Eye (tissue), 1 donor: ENCODE data around the gene HYOU1.
"Not testable (repeated sequence)": the region's sequence is repeated elsewhere in the genome, so short reads cannot be mapped to it uniquely, and the experiment has no call there.

Experiments
- DNase-seq: peaks from one replicate; pipeline ENCODE4 v3.0.0-alpha.2; 2015

The HYOU1 gene

DNA sequence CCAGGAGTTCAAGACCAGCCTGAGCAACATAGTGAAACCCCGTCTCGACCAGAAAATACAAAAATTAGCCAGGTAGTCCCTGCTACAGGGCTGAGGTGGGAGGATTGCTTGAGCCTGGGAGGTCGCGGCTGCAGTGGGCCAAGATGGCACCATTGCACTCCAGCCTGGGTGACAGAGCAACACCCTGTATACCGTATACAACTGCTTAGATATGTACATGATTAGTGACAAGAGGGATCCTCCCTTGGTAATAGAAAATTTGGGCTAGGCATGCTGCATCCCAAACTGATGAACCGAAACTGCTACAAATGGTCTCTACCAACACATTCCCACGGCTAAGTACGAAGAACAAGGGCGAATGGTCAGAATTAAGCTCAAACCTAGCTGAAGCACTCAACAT is 14.1 kb downstream of the HYOU1 start:
- no peak for DNase-seq

DNA sequence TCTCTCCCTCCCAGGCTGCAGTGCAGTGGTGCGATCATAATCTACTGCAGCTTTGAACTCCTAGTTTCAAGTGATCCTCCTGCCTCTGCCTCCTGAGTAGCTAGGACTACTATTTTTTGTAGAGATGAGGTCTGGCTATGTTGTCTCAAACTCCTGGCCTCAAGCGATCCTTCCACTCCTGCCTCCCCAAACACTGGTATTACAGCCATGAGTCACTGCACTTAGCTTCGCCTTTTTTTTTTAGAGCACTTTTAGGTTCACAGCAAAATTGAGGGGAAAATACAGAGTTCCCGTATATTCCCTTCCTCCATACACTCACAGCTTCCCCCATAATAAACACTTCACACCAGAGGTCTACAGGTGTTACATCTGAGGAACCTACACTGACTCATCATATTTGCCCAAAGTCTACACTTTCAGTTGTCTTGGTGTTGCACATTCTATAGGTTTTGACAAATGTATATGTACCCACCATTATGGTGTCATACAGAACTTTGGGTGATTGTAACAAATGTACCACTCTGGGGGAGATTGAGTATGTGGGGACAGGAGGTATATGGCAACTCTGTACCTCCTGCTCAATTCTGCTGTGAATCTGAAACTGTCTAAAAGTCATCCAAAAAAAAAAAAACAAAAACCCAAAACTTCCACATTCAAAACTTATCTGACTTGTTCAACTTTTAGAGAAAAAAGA is 15.0 kb downstream of the HYOU1 start:
- no peak for DNase-seq

DNA sequence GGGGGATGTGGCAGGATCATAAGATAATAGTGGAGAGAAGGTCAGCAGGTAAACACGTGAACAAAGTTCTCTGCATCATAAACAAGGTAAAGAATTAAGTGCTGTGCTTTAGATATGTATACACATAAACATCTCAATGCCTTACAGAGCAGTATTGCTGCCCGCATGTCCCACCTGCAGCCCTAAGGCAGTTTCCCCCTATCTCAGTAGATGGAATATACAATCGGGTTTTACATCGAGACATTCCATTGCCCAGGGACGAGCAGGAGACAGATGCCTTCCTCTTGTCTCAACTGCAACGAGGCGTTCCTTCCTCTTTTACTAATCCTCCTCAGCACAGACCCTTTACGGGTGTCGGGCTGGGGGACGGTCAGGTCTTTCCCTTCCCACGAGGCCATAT is 17.5 kb downstream of the HYOU1 start:
- DNase-seq = not testable (repeated sequence)

DNA sequence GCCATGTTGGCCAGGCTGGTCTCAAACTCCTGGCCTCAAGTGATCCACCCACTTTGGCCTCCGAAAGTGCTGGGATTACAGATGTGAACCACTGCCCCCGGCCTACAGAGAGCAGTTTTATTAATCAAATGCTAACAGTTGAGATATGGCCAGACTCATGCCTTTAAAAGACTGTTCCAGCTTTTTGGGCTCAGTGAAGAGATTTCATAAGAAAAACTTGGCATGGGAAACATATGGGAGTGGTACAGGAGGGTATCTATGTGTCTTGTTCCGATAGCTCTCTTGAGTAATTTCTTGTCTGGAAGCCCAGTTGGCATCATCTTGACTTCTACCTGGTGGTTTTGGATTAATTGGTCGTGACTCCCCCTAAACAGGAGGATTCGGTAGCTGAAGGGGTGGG is 18.1 kb downstream of the HYOU1 start:
- DNase-seq = no peak

DNA sequence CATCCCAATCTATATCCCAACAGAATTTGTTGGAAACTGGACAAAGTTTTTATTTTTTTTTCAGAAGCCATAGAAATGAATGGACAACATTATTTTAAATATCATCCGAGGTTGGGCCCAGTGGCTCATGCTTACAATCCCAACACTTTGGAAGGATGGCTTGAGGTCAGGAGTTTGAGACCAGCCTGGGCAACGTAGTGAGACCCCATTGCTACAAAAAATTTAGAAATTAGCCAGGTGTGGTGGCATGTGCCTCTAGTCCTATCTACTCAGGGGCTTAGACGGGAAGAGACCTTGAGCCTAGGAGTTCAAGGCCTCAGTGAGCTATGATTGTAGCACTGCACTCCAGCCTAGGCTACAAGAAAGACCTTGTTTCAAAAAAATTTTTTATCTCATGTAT is 22.2 kb downstream of the HYOU1 start:
- DNase-seq = no peak

DNA sequence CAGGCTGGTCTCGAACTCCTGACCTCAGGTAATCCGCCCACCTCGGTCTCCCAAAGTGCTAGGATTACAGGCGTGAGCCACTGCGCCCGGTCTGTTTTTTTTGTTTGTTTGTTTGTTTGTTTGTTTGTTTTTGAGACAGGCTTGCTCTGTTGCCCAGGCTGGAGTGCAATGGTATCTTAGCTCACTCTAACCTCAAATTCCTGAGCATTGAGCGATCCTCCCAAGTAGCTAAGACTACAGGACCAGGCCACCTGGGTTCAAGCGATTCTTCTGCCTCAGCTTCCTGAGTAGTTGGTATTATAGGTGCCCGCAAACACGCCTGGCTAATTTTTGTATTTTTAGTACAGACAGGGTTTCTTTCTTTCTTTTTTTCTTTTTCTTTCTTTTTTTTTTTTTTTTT is 23.6 kb downstream of the HYOU1 start:
- DNase-seq = not testable (repeated sequence)

DNA sequence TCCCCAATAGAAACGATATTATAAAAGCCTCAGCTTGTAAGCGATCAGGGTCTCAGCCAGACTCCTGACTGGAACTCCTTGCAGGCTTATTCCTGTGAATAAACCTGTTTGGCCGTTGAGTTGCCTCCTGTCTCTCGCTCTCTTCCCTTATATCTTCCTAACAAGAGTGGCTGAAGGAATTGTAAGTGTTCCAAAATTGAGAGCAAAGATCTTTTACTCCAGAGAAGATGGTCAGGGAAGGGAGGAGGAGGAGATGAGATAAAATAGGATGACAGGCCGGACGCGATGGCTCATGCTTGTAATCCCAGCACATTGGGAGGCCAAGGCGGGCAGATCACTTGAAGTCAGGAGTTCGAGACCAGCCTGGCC is 25.1 kb downstream of the HYOU1 start:
- DNase-seq = no peak

DNA sequence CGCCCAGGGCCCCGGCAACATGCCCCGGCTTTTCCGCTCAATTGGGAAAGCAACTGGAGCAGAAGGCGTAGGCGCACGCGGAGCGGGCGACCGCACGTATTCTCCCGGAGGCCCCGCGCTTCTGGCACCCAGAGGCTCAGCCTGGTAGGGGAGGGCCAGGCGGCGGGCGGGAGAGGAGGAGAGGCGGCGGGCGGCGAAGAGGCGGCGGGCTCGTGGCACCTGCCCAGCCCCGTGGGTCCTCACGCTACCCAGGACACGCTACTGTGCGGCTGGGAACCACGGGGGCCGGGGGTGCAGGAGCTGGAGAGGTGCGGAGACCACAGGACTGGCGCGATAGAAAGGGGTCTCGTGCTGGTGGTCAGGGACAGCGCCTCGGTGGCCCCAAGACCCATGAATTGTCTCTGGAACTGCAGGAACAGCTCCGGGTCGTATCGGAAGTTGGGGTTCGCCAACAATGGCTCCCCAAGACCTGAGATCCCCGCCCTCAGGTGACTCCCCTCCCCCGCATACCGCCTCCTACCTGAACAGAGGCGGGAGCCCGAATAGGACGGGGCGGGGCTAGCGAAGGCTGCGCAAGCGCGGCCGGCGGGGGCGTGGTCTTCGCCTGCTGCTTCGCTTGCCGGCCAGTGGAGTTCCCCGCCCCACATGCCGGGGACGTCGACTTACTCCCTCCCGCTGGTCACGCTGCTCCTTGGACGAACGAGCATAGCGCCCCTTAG is 26.5 kb downstream of the HYOU1 start, which contains the start of gene SLC37A4:
Gene SLC37A4, minus strand, starts transcription at position 549 of the 719 bp plus-strand sequence.
- peak; percentile 98 for DNase-seq

DNA sequence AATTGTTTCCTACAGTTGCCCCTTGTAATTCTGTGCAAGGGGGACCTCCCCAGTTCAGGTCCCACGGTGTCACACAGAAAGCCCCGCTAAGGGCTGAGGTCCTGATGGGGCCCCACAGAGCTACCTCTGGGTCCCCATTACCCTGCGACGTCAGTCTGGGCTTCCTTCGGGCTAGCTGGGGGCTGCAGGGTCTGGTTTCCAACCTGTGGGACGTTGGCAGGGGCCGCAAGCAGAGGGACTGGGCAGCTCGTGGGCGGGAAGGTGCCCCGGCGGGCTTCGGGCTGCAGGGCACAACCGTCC is 27.0 kb downstream of the HYOU1 start:
- DNase-seq = no peak

DNA sequence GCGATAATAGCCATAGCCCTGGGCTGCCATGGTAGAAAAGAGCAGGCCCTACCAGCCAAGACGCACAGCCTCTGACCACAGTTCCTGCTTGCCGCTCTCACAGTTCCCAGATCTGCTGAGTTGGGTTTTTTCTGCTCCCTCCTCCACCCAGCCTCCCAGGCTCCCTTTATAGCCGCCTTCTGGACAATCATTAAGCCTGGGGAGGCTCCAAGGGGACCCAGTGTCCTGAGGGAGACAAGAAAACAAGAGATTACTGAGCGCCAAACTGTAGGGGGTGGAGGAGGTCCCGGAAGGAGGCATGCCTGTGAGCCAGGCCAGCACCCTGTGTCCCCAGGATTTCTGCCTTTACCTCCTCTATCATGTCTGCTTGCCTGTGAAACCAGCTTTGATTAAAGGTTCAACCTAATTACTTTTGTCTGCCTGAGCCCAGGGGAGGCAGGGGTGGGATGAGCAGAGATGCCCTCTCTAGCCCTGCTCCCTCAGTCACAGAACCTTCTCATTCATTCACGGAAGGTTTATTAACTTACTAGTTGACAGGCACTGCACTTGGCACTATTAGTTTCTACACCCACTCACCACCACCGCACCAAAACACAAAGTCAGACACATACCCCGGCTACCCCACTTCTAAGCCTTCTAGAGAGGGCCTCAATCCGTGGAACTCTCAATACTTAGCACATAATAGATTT is 27.5 kb downstream of the HYOU1 start:
- peak; percentile 33 for DNase-seq

DNA sequence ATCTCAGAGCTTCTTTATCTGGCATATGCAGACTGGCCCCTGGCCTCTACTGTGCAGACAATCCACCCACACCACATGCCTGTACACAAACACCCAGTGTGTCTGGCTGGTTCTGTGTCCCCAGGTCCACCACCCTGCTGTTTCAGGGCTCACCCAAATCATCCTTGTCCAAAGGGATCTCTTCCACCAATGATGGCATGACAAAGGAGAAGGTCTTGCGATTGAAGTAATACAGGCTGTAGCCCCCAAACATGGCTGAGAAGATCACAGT is 28.0 kb downstream of the HYOU1 start:
- no peak for DNase-seq

DNA sequence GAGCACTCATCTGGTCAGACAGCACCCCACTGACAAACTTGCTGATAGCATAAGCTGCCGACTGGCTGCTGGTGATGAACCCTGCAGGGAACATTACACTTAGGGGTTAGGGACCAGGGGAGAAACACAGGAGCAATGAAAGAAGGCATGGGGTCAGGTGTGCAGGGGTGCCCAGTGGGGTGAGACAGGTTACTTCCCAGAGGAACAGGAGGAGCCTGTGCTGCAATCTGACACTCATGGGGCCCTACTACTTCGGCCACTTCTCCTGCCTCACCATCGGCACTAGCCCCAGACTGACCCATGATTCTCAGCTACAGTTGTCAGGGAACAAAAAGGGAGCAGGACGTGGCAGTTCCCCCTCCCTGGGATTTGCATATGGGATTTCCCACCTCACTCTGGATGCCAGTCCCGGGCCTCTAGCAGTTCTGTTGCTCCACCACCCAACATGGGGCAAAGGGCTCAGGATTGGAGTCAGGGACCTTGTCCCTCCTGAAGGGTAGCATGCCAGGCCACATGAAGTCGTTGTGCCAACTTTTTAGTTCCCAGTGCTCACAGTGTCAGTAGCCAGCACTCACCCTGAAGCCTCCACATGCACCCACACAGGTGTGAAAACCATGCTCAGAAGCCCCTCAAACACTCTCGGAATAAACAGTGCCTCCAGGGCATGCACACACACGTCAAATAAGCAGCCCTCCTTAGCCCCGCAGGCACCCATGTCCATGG is 28.5 kb downstream of the HYOU1 start:
- no peak for DNase-seq

DNA sequence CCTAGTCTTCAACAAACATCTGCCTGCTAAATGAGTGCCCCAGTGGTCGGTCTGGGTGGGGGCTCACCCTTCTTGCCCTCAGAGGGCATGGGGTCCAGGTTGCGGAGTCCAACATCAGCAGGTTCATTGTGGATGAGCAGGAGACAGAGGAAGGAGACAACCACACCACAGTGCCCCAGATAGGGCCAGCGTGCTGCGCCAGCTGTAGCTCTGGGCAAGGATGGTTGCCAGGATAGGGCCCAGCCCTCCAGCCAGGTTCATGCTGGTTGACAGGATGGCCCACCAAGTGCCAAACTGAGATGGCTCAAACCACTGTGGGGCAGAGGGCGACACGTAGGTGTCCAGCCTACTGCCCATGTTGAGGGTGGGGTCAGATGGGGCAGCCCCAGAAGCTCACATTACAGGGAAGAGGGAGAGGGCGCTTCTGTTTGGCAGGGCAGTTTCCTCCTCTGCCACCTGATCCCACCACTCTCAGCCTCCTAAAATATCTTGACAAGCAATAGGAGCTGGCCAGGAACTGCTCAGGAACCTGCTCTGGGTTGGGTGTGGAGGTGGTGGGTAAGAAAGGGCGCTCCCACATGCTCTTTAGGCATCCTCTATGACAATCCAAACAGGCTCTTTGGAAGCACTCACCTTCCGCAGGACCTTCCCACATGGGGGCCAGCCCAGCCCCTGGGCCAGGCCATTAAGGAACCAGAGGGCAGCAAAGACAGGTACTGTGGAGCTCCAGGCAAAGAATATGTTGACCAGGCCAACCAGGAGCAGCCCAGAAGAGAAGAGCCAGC is 29.3 kb downstream of the HYOU1 start:
- no peak for DNase-seq

DNA sequence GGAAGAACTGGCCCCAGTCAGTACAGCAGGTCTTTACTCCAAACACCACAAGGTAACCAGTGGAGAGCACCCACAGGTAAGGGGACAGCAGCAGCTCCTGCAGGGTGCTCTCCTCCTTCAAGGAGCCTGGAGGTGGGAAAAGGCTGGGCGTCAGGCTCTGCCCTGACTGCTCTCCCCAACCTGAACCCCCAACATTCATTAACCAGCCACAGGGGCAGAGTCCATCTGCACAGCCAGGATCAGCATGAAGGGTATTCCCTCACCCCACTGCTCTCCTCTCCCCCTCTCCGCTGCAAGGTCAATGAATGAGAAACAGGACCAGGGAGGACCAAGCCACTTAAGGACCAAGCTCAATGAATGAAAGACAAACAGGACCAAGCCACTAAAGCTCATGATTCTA is 30.0 kb downstream of the HYOU1 start:
- no peak for DNase-seq

DNA sequence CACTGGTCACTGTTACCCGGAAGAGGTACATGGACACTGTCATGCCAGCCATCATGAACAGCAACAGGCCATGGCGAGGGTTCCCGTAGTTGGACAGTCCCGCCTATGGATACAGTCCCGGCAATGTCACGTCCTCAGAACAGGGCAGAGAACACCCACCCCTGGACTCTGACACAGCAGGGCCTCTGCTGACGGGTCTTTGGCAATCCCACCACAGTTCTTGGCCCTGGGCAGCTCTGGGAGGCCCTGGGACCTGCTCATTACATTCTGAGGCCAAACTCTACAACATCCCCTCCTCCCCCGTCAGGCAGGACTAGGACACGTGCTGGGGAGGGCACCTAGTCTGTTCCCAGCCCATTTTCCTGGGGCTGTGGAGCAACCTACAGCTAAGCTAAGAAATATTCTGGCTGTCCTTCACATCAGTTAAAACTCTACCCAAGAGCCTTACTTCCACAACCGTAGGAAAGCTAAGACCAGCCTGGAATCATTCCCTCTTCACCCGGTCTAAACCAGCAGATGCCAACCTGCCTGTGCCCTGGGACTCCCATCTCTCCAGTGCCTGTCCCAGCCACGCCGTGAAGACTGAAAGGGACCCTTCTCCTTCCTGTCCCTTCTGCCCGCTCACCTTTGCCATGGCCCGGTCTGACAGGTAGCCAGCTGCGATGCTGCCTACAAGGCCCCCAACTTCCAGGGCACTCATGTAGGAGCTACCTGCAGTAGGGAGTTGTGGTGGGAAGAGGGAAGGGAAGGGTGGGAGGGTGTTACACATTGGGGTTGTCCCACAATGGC is 30.8 kb downstream of the HYOU1 start:
- DNase-seq = no peak

DNA sequence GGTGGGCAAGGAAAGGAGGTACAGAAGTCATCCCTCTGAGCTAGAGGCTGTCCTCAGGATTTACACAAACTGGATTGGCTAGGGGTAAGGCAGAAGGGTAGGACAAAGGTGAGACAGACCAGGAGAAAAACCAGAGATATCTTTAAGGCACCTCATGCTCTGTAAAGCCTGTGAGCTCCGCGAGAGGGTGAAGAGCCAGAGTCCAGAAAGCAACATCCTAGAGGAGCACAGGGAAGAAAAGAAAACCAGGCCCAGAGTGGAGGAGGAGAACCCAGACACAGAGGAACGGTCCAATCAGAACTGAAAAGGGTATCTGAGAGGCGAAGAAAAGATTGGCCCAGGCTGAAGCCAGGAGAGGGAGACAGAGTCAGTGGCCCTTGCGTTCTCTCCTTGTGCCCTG is 31.5 kb downstream of the HYOU1 start:
- DNase-seq = no peak

DNA sequence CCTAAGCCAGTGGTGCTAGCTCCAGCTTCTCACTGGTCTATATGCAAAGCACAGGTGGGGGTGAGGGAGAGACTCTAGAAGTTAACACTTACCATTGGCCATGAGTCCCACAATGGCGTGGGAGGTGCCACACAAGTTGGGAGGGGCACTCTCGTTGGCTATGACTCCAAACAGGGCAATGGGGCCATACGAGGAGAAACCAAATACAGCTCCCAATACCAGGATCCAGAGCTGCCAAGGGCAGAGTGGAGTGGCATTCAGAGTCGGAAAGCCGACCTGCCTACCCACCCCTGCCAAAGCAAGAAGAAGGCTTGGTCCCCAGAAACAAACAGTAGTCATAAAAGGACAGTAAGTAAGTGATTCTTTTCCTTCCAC is 31.9 kb downstream of the HYOU1 start:
- no peak for DNase-seq

DNA sequence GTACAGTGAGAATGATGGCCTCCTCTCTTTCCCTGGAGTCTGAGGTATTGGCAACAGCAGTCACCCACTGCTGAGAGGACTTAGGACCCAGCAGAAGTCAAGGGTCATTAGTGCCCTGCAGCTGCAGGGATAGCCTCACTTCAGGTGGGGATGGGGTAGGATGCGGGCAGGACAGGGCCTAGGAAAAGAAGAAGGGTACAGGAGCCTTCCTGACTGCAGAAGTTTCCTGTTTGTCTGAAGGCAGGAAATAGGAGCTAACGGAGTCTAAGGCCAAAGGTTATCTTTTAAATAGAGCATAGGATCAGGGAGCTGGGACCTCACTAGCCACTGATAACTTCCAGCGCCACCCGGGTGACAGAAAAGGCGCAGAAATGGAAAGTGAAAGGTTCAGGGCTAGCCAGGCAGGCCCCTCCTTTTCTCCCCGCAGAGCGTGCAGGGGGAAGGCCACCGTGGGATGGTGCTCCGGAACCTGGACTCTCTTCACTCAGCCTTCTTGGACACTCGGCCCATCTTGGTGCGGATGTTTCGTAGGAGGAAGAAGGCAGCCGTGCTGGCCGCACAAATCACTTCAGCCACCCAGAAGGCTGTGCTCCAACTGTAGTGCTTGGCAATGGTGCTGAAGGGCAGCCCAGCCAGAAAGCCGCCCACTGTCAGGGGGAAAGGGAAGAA is 32.4 kb downstream of the HYOU1 start:
- no peak for DNase-seq

DNA sequence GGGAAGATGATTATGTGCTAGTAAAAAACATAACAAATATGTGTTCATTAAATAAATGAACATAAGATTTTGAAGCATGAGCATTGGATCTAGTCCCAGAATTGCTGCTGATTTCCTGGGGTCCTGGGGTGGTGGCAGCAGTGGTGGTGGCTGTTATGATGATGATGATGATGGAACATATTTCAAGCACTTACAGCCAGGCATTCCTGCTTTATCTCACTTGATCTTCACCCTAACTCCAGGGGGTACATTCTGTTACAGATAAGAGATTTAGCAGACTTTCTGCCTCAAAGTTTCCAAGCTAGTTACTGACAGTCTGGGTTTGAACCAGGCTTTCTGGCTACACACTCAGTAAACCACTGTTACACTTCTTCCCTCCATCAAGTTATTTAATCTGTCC is 33.3 kb downstream of the HYOU1 start:
- no peak for DNase-seq

DNA sequence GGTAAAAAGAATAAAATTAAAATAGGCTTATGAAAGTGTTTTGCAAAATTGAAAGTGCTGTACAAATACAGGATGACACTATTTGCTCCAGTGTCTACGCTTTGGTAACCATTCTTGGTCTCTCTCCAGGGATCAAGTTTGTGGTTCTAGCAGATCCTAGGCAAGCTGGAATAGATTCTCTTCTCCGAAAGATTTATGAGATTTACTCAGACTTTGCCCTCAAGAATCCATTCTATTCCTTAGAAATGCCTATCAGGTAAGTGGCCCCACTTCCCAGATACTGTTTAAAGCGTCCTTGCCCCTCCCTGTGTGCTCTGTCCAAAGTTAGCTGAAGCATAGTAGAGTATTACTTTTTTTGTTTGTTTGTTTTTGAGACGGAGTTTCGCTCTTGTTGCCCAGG is 35.4 kb downstream of the HYOU1 start:
- no peak for DNase-seq

DNA sequence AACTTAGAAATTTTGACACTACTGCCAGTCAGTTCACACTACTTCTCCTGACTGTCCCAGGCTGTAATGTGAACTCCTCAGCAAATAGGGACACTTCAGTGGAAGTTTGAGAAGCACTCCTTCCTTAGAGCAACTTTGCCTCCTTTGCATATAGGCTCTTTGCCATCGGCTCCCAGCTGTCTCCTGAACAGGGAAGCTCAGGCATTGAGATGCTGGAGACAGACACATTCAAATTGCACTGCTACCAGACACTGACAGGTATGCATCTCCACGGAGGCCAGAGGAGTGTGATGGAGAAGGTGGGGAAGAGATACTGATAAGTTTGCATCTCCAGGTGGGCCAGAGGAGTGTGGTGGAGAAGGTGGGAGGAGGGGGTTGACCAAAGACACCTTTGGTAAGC is 37.0 kb downstream of the HYOU1 start:
- DNase-seq = no peak
